OCI-LY1 (cell line): ENCODE data around the gene GABBR2.
A peak's percentile ranks its signal among the peaks of the same experiment; 100 is the strongest.

ENCODE experiments used
- H2AFZ ChIP-seq: fragments of 200-600 bp; sonication (generic), shearing (Covaris generic); 2 replicates; pipeline ENCODE4 v1.6.0; 2014; ENCODE audit warnings: antibody characterized with exemption, mild to moderate bottlenecking, low read length
- H3F3A ChIP-seq: fragments of 200-600 bp; sonication (generic), shearing (Covaris generic); 2 replicates; pipeline ENCODE4 v1.6.0; 2014; ENCODE audit warnings: mild to moderate bottlenecking, antibody characterized with exemption, low read length, moderate library complexity; ENCODE audit not compliant: insufficient read depth
- H3K27ac ChIP-seq: fragments of 200-600 bp; sonication (generic); 2 replicates; pipeline ENCODE4 v1.5.1; 2014; ENCODE audit warnings: low read length, mixed run types, mild to moderate bottlenecking, low read depth; ENCODE audit not compliant: poor library complexity, severe bottlenecking
- H3K27me3 ChIP-seq: fragments of 200-600 bp; sonication (generic); 2 replicates; pipeline ENCODE4 v1.6.0; 2014; ENCODE audit warnings: antibody characterized with exemption, mild to moderate bottlenecking, low read length, moderate library complexity; ENCODE audit not compliant: insufficient read depth
- H3K36me3 ChIP-seq: fragments of 200-600 bp; sonication (generic); 2 replicates; pipeline ENCODE4 v1.6.1; 2014; ENCODE audit warnings: mild to moderate bottlenecking, antibody characterized with exemption, low read length, moderate library complexity, mixed read lengths; ENCODE audit not compliant: insufficient read depth
- H3K4me1 ChIP-seq: fragments of 200-600 bp; sonication (generic); 2 replicates; pipeline ENCODE4 v1.5.1; 2014; ENCODE audit warnings: mild to moderate bottlenecking, low read length, moderate library complexity; ENCODE audit not compliant: insufficient read depth, severe bottlenecking
- H3K4me2 ChIP-seq: fragments of 200-600 bp; sonication (generic), shearing (Covaris generic); 2 replicates; pipeline ENCODE4 v1.6.1; 2014; ENCODE audit warnings: low read length
- H3K4me3 ChIP-seq: fragments of 200-600 bp; sonication (generic); 2 replicates; pipeline ENCODE4 v1.5.1; 2014; ENCODE audit warnings: low read length, low read depth, mild to moderate bottlenecking, mixed read lengths; ENCODE audit not compliant: poor library complexity, severe bottlenecking
- H3K79me2 ChIP-seq: fragments of 200-600 bp; shearing (Covaris generic); 2 replicates; pipeline ENCODE4 v1.6.1; 2016; ENCODE audit warnings: mixed run types, low read length, mixed read lengths; ENCODE audit not compliant: insufficient read depth
- H3K9ac ChIP-seq: fragments of 200-600 bp; sonication (generic), shearing (Covaris generic); 2 replicates; pipeline ENCODE4 v1.6.1; 2014; ENCODE audit warnings: mild to moderate bottlenecking, low read length, mixed read lengths
- H3K9me2 ChIP-seq: fragments of 200-600 bp; sonication (generic), shearing (Covaris generic); 2 replicates; pipeline ENCODE4 v1.6.1; 2014; ENCODE audit warnings: low read depth, mild to moderate bottlenecking, low read length, mixed read lengths
- H3K9me3 ChIP-seq: fragments of 200-600 bp; shearing (Covaris generic); 2 replicates; pipeline ENCODE4 v1.6.1; 2014; ENCODE audit warnings: low read length, mixed read lengths
- H4K20me1 ChIP-seq: fragments of 200-600 bp; sonication (generic), shearing (Covaris generic); 2 replicates; pipeline ENCODE4 v1.6.0; 2016; ENCODE audit warnings: mild to moderate bottlenecking, low read length; ENCODE audit not compliant: insufficient read depth
- CTCF ChIP-seq: fragments of 200-600 bp; sonication (generic), shearing (Covaris generic); IDR thresholded peaks from 2 replicates; pipeline ENCODE4 v1.5.1; 2017; ENCODE audit warnings: mild to moderate bottlenecking, antibody characterized with exemption, low read length, moderate library complexity, mixed read lengths
- EZH2 ChIP-seq: fragments of 200-600 bp; sonication (generic), shearing (Covaris generic); IDR thresholded peaks from 2 replicates; pipeline ENCODE4 v1.8.0; 2017; ENCODE audit warnings: borderline replicate concordance, mixed run types, mild to moderate bottlenecking, antibody characterized with exemption, low read length, moderate library complexity, mixed read lengths

The GABBR2 gene

GRCh38 chr9:98315551-98316060 is 393.1 kb downstream of the GABBR2 start:
- Histone ChIP-seq H3K4me1 (no peaks in the 10 kb centered on the region), H2AFZ (no peak overlapping the region), H3F3A (no peaks in the 10 kb centered on the region), H3K79me2 (no peaks in the 10 kb centered on the region), H3K9me3 (no peaks in the 10 kb centered on the region), H3K27ac (no peak overlapping the region), H3K9me2 (no peaks in the 10 kb centered on the region), H3K27me3 (no peaks in the 10 kb centered on the region), H3K9ac (no peak overlapping the region), H4K20me1 (no peaks in the 10 kb centered on the region), H3K4me2 (no peak overlapping the region), H3K4me3 (no peak overlapping the region), H3K36me3 (no peaks in the 10 kb centered on the region)
- TF ChIP-seq EZH2 (no peak), CTCF (peak; percentile 96)

DNA sequence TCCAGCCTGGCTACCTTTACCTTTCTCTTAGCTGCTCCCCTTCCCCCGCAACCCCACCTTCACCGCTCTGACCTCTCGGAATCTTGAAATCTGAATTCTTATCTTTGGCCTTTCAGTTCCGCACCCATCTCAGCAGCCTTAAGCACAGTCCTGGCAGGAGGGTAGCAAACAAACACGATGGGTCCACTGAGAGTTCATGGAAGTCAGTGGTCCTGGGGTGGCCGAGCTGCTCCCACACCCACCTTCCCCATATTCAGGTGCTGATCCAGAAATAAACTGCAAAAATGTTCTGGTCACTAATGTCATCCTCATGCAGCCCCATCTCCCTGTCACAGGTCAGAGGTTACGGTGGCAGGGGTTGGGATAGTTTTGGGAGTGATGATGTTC is 393.7 kb downstream of the GABBR2 start:
- no peak overlapping the region for H3K4me3 ChIP-seq
- no peaks in the 10 kb centered on the region for H3K27me3 ChIP-seq
- H3K27ac ChIP-seq, result no peak overlapping the region
- no peak overlapping the region for H3K4me2 ChIP-seq
- no peaks in the 10 kb centered on the region for H3F3A ChIP-seq
- H3K79me2 ChIP-seq, result no peaks in the 10 kb centered on the region
- no peak overlapping the region for H3K9ac ChIP-seq
- H3K9me3 ChIP-seq, result no peaks in the 10 kb centered on the region
- TF ChIP-seq CTCF, result no peak
- TF ChIP-seq EZH2, result no peak
- no peaks in the 10 kb centered on the region for H3K9me2 ChIP-seq
- no peak overlapping the region for H2AFZ ChIP-seq
- no peaks in the 10 kb centered on the region for H3K36me3 ChIP-seq
- no peaks in the 10 kb centered on the region for H4K20me1 ChIP-seq
- no peaks in the 10 kb centered on the region for H3K4me1 ChIP-seq

DNA sequence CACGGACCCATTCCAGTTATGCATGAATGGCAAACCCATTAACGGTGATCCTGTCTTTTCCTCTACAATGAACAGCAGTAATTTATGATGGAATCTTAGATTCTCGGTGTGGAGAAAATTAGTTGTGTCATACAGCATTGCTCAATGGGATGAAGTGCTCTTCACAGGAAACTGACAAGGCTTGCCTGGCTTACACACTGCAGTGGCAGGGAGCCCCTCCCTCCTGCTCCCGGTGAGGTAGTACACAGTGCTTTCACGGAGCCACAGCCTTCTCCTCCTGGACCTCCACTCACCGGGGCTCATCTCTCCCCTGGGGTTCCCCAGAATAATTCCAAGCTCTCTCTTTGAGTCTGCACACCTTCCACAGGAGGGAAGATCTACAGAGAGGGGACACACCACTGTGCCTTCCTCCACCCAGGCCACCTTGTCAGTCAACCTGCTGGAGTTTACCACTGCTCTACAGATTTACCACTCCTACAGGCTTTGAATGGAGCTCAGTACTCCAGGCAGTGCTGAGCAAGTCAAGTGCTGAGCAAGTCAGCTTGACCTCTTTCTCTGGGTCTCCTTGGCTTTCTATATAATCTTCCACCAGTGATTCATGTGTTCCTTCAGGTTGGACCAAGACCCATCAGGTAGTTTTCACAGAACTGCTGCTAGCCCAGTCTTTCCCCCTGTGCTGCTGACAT is 394.2 kb downstream of the GABBR2 start:
- Histone ChIP-seq H2AFZ (no peak overlapping the region), H3K9me2 (no peaks in the 10 kb centered on the region), H3K9me3 (no peaks in the 10 kb centered on the region), H3K79me2 (no peaks in the 10 kb centered on the region), H3K4me1 (no peaks in the 10 kb centered on the region), H3K4me3 (no peak overlapping the region), H3K27ac (no peak overlapping the region), H3K27me3 (peaks cover 4% of the 10 kb centered on the region; the same call in 1 of the 2 replicates), H3K4me2 (no peak overlapping the region), H4K20me1 (no peaks in the 10 kb centered on the region), H3F3A (no peaks in the 10 kb centered on the region), H3K9ac (no peak overlapping the region), H3K36me3 (no peaks in the 10 kb centered on the region)
- TF ChIP-seq EZH2 (no peak), CTCF (no peak)
